ENCODE results near the gene CCDC60. TPM values are rescaled to one million over a fixed set of nuclear protein-coding genes. Genes with fewer than 3 reads are reported as not detected.
A peak's percentile ranks its signal among the peaks of the same experiment; 100 is the strongest.

The CCDC60 gene
- total and polyA plus RNA-seq, 12 donors: not detected

DNA sequence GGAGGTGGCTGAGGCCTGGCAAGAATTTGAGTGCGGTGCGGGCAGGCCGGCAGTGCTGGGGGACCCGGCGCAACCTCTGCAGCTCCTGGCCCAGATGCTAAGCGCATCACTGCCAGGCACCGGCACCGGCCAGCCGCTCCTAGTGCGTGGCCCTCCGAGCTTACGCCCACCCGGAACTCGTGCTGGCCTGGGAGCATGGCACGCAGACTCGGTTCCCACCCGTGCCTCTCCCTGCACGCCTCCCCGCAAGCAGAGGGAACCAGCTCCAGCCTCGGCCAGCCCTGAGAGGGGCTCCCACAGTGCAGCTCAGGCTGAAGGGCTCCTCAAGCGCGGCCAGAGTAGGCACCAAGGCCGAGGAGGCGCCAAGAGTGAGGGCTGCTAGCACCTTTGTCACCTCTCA is 63.7 kb downstream of the CCDC60 start:
- H3K4me1 ChIP-seq: no peaks in the 10 kb centered on the region
- peaks cover 0 to 6% (median 0%) of the 10 kb centered on the region in 11 donors for H3K9me3 ChIP-seq
- H3K4me3 ChIP-seq: no peak overlapping the region
- ATAC-seq (no peak), DNase-seq (no peak)
- intact Hi-C loops (cut with DNase I): no loop called here
- no peak for TF ChIP-seq CTCF (IDR thresholded peaks at IDR 0.05)
- H3K27me3 ChIP-seq: no peaks in the 10 kb centered on the region
- H3K27ac ChIP-seq: no peak overlapping the region
- 95 to 99% methylated on average over 24 of the region's 24 CpGs for WGBS, 2 donors
- H3K36me3 ChIP-seq: no peaks in the 10 kb centered on the region

DNA sequence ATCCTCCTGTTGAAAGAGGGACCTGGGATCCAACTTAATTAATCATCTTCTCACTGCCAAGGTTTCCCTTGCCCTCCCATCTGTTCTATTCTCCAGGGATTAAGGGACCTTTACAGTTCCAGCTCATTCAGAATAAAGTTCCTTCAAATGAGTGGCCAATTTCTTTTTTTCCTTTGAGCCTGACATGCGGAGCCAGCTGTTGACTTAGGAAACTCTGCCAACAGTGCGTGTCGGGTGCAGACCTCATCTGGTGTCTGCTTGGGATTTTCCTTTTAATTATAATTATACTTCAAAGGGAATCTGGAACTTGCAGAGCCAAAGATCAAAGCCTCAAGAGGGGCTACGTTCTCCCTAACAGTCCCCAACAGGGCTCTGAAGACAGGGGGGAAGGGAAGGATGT is 64.8 kb downstream of the CCDC60 start:
- Histone ChIP-seq H3K4me3 (no peak overlapping the region), H3K27me3 (no peaks in the 10 kb centered on the region), H3K9me3 (peaks cover 0 to 6% (median 0%) of the 10 kb centered on the region in 11 donors), H3K27ac (no peak overlapping the region), H3K4me1 (no peaks in the 10 kb centered on the region), H3K36me3 (no peaks in the 10 kb centered on the region)
- 55 to 70% methylated on average over 4 of the region's 4 CpGs for WGBS, 2 donors
- ATAC-seq (peak in 1 of 8 donors; percentile 25), DNase-seq (no peak)
- no peak for TF ChIP-seq CTCF (IDR thresholded peaks at IDR 0.05)
- intact Hi-C loops (cut with DNase I): no loop called here

DNA sequence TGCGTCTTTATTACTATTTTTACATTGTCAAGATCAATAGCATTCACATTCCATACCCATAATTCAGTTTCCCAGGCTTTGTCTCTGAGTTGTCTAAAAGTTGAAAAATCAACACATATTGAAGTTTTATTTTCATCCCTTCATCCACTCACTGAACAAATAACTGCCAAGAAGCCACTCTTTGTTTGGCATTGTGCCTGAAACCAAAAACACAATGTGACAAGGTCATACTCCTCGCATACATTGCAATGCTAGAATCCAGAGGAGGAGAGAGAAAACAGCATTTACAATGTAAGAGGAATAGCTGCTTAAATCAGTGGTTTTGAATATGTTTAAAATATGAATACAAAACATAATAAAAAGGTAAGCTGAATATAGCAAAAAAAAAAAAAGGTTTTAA is 71.8 kb downstream of the CCDC60 start:
- no peak for TF ChIP-seq CTCF (IDR thresholded peaks at IDR 0.05)
- intact Hi-C loops (cut with DNase I): loop anchor here in 3 of 10 donors (5.0 to 10.0 kb wide), 3 partner anchors 34 to 79 kb away; partner anchors contain the start of gene CCDC60 (in 1 of the 3)
- no peak for ATAC-seq
- WGBS, 2 donors: 40 to 44% methylated on average over 2 of the region's 2 CpGs
- Histone ChIP-seq H3K27me3 (no peaks in the 10 kb centered on the region), H3K36me3 (no peaks in the 10 kb centered on the region), H3K27ac (peak overlapping the region in 3 of 10 donors; percentile 22 to 49 (median 27)), H3K9me3 (no peaks in the 10 kb centered on the region), H3K4me1 (peaks cover 0 to 9% (median 0%) of the 10 kb centered on the region in 9 donors), H3K4me3 (no peak overlapping the region)
- no peak for DNase-seq

DNA sequence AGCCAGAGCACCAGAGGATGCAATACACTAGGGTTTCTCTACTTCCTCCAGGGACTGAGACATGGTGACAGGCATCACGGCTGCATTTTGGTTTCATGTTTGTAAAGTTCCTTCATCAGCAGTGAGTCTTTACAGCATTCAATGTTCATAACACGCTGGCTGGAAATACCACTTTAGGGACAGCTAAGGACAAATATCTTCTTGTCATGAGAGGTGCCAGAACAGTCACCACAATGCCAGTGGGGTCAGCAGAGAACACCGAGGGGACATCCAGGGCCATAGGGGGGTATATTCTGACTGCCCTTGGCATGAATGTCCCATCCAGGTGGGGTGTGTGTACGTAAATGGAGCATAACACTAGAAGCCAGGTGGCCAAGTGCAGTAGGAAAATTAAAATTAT is 72.3 kb downstream of the CCDC60 start:
- WGBS, 2 donors: 46 to 54% methylated on average over 4 of the region's 4 CpGs
- peak in 3 of 8 donors; percentile 34 to 67 (median 38) for ATAC-seq
- peak overlapping the region in 3 of 10 donors; percentile 22 to 49 (median 27) for H3K27ac ChIP-seq
- H3K4me1 ChIP-seq: peaks cover 0 to 9% (median 0%) of the 10 kb centered on the region in 9 donors
- no peaks in the 10 kb centered on the region for H3K36me3 ChIP-seq
- intact Hi-C loops (cut with DNase I): loop anchor here in 3 of 10 donors (5.0 to 10.0 kb wide), 3 partner anchors 35 to 80 kb away; partner anchors contain the start of gene CCDC60 (in 1 of the 3)
- no peaks in the 10 kb centered on the region for H3K27me3 ChIP-seq
- no peak for DNase-seq
- H3K4me3 ChIP-seq: no peak overlapping the region
- no peaks in the 10 kb centered on the region for H3K9me3 ChIP-seq
- TF ChIP-seq CTCF (IDR thresholded peaks at IDR 0.05): no peak
